GM19193 (cell line): ENCODE data around the gene HAGH.

Experiments
- POLR2A ChIP-seq: IDR thresholded peaks from 4 replicates; pipeline ENCODE4 v1.6.1; 2011; ENCODE audit not compliant: insufficient read depth, insufficient read length; ENCODE audit errors: extremely low read depth

The HAGH gene

DNA sequence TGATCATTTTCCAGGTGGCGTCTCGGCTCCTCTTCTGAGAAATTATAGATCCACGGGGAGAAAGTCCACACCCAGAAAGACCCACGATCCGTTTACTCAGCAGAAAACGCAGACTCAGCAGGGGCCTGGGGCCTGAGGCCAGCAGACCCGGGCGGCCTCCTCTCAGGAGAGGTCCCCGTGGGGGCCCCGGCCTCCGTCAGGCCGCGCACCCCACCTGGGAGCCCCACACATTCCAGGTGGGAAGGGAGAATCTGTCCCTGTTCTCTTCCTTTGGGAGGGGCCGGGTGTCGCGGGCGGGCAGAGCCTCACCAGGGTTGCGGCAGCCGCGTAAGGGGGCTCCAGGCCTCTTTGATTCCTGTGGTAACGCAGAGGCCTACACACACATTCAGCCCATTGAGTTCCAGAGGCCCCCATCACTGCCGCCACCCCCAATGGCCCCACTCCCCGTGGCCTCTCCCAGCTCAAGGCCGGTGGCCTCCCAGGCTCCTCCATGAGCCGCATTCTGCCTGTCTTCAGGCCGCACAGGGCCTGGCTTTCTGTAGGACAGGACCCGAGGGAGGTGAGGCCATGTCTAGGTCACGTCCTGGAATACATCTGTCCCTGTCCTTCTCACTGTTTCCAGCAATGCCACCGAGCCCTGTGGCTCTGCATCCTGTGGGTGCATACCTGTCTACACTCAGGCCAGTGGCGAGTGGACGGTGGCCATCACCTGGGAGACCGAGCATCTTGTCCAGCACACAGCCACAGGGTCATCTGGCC, 31.5 kb downstream of the HAGH start:
- no peak for TF ChIP-seq POLR2A

DNA sequence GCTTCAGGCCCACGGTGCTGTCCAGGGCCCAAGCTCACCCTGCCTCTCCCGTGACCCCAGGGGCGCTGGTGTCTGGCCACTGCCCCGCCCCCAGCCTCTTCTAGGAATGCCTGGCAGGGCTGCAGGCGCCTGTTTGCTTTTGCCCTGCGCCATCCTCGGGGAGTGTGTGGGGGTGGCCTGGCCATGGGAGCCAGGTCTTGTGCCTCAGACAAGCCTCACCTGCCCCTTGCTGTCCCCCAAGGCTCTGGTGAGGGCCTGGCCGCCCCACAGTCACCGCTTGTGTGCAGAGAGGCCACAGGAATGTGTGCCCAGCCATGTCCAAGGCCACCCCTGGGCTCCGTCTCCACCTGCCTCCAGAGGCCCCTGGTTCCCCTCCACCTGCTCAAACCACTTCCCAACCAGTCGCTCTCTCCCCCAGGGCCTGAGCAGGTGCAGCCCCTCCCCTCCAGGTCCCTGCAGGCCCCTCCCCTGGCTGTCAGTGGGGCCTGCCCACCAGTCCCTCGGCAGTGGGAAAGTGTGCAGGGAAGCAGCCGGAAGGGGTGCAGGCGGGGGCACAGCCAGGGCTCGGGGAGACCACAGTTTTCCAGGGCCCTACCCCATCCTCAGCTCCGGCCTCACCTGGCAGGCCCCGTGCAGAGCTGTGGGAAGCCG, 32.3 kb downstream of the HAGH start:
- no peak for TF ChIP-seq POLR2A

DNA sequence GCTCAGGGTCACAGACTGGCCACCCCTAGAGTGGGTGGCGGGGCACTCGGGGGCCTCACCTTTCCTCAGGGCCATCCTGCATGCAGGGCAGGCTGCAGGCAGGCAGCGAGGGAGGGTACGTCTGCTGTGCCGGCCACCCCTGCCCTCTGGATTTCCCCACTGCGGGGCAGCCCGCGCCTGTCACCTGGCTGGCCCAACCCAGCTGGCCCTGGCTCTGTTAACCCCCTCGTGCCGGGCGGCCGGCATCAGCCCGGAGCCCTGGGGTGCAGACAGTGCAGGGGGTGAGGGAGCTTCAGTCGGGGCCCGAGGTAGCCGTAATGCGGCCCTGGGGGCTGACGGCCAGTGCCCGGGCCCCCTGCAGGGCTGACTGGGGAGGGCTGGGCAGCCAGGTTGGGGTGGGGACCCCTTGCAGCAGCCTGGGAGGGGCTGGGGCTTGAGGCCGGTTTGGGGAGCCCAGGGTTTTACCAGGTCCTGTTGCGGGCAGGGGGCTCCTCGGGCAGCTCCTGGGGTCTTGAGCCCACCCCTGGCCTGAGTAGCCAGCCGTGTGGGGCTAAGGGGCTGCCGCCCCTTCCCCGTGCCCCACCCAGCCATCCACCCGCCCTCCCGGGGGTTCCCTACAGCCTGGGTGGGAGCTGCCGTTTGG, 32.9 kb downstream of the HAGH start, which contains the start of gene IGFALS:
IGFALS (minus strand) TSS at position 128 of the 643 bp plus-strand sequence; CDS start at position 75, 53 bp downstream.
- TF ChIP-seq POLR2A, result no peak

DNA sequence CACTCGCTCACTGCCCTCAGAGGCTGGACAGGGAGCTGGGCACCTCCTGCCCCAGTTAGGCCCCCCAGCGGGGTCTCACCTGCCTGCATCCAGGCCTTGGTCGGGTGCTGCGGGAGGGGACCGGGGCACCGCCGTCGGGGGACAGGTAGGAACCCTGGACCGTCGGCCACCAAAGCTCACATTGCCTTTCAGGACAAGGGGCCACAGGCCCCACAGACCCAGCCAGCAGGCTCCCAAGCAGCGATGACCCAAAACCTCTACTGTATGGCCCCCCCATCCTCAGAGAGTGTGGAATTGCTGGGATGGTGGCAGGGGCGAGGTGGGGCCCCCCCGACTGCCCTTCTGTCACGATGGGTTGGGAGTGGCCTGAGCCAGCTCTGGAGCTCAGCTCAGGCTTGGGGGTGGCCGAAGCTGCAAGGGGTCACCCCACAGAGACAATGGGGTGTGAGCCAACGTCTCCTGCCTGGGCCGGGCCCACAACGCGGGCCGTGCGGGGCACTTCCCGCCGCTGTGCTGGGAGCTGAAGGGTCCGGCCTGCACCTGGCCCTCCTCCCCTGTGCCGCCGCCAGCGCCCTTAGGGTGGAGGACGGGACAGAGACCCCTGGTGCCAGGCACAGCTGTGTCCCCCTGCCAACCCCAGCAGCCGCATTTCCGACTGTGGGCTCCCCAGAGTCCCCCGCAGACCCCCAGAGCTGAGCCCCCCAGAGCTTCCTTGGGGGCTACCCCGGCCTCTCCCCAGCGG, 33.6 kb downstream of the HAGH start:
- TF ChIP-seq POLR2A, result no peak

DNA sequence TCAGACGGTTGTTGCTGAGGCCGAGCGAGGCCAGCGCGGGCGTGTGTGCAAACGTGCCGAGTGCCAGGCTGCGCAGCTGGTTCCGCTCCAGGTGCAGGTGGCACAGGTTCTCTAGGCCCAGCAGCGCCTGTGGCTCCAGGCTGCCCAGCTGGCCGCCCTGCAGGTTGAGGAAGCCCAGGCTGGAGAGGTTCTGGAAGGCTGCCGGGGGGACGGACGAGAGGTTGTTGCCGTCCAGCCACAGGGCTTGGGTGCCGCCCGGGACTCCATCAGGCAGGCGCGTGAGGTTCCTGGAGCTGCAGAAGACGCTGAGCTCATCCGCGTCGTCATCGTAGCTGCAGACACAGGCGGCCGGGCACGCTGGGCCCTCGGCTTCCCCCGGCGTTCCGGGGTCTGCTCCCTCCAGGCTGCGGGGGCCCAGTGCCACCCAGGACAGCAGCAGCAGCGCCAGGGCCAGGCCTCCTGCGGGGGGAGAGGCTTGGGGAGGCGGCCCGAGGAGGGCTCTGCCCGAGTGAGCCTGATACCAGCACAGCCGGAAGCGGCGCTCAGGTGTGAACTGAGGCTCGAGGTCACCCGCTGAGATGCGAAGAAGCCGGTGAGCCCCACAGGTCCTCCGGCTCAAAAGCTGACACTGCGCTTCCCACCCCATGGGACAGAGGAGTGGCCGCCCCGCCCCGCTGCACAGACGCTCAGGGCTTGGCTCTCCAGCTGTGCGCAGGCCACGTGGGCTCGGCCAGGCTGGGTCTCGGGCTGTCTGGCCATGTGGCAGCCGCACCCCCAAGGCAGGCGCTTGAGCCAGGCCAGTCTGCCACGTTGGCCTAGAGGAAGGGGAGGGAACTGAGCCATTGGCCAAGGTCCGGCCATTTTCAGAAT, 34.4 kb downstream of the HAGH start:
- TF ChIP-seq POLR2A, result no peak

DNA sequence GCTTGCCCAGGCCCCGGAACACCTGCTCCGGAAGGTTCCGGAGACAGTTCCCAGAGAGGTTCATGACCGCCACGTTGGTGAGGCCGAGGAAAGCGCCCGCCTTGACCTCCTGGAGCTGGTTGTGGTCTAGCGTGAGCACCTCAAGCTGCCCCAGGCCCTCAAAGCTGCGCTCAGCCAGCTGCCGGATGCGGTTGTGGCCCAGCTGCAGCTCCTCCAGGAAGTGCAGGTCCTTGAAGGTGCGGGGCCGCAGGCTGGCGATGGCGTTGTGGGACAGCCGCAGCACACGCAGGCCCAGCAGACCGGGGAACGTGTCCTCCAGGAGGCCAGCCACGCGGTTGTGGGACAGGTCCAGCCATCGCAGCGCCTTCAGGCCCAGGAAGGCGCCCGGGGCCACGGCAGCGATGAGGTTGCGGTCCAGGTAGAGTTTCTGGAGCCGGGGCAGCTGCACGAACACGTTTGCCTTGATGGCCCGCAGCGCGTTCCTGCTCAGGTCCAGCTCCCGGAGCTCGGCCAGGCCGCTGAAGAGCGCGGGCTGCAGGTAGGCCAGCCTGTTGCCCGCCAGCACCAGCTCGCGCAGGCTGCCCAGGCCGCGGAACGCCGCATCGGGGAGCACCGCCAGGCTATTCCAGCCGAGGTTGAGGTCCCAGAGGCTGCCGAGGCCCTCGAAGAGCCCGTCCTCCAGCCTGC, 35.2 kb downstream of the HAGH start:
- no peak for TF ChIP-seq POLR2A

DNA sequence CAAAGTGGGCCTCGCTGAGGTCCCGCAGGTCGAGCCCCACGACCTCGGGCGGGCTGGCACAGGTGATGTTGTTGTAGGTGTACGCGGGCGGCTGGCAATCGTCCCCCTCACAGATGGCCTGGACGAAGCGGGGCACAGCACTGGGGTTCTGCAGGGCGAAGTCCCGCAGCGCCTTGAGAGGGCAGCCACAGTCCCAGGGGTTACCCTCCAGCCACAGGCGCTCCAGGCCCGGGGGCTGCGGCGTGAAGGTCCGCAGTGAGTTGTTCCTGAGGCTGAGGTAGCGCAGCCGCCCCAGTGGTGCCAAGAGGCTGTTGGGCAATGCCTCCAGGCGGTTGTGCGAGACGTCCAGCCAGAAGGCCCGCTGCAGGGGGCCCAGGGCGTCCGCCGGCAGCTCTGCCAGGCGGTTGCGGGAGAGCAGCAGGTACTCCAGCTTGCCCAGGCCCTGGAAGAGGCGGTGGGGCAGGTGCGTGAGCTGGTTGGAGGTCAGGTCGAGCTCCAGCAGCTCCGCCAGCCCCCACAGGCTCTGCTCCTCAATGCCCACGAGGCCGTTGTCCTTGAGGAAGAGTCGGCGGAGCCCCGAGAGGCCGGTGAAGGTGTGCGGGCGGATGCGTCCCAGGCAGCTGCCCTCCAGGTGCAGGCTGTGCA, 35.9 kb downstream of the HAGH start:
- TF ChIP-seq POLR2A, result no peak

DNA sequence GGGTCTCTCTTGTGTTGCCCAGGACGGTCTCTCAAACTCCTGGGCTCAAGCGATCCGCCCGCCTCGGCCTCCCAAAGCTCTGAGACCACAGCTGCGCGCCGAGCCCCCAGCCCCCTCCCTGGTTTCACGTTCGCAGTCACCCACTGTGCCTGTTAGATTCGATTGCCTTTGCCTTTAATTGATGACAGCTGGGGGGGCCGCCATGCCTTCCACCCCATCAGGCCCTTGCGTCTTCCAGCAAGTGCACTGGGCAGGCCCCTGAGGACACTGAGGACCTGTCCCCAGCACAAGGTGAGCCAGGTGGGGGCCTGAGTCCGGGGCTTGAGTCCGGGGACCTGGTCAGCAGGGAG, 36.4 kb downstream of the HAGH start:
- no peak for TF ChIP-seq POLR2A

DNA sequence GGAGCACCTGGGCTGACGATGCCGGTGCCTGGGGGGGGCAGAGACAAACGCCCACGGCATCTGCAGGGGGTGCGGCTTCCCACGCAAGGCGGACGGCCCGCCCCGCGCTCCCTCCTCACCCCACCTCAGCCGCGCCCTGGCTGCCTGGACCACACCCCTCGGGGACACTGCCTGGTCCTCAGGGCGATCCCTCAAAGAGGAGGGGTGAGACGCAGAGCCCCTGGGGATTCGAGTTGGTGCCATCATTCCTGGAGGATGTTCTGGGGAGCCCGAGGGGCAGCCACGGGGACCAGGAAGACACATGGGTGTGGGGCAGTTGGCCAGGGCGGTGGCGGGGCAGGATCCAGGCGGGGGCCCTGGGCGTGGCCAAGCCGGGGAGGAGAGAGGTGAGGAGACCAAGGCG, 37.0 kb downstream of the HAGH start:
- TF ChIP-seq POLR2A, result no peak

DNA sequence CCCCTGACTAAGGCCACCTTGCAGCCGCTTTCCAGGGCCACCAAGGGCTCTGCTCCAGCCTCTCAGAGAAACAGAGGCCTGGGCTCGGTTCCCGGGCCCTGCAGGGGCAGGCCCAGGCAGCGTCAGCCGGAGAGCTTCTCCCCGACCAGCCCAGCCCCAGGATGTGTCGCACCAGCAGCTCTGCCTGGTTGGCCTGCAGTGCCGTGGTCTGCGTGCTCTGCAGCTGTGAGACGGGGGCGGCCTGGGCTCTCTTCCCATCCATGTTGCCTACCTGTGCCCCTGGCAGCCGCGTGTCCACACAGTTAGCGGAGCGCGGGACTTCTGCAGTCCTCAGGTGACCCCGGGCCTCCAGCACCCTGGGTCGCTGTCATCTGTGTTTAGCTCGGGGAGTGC, 37.9 kb downstream of the HAGH start:
- no peak for TF ChIP-seq POLR2A

DNA sequence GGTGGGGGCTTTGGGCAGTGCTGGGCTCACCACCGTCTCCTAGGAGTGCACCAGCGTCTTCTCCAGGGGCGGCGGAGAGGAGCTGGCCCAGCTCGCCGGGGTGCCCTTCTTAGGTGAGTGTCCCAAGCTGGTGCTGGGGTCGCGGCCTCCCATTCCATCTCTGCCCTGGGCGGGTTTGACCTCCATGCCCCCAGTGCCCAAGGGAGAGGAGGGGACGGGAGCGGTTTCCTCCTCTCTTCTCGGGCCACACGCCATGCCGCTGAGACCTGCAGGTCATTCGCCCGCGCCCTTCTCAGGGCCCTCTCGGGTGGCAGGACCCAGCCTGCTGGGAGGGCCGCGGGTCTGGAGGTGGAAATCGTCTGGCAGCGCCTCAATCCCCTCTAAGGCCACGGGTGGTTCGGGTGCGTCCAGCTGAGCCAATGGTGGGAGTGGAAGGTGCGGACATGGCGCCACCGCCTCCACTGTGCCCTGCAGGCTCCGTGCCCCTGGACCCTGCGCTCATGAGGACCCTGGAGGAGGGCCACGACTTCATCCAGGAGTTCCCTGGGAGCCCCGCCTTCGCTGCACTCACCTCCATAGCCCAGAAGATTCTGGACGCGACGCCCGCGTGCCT, 38.4 kb downstream of the HAGH start:
- TF ChIP-seq POLR2A, result no peak

DNA sequence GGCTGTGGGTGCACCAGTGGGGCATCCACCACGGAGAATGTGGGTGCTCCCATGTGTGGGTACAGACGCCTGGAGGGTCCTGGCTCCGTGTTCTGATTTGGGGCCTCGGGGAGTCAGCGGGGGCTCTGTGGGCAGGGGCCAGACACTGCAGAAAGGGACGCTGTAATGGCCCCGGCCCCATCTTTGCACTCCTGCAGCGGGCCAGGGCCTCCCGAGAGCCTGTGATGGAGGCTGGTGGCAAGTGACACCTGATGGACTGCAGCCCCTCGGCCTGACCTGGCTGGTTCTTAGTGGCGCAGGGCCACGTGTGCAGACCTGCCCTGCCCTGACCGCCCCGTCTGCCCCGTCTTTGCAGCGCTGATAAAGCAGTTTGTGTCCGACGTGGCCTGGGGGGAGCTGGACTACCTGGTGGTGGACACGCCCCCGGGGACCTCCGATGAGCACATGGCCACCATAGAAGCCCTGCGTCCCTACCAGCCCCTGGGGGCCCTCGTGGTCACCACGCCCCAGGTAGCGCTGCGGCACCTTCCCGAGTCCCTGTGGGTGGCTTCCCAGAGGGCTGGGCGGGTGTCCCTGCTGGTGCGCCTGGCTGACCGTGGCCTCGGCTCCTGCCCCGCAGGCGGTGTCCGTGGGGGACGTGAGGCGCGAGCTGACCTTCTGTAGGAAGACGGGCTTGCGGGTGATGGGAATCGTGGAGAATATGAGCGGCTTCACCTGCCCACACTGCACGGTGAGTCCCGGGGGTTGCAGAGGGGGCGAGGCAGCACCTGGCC, 39.1 kb downstream of the HAGH start:
- TF ChIP-seq POLR2A, result no peak
